ENCODE measurements around the gene DAO. TPM values are rescaled to one million over a fixed set of nuclear protein-coding genes. Genes with fewer than 3 reads are reported as not detected.

DAO gene
- polyA plus RNA-seq, 1 of the 3 experiments (the other 2 are of a cell fraction): not detected

GRCh38 chr12:108939594-108939993 lies 59.7 kb downstream of the DAO start:
- no peak overlapping the region for H3K4me3 ChIP-seq (ENCODE audit: low read depth in 2 of 2, low read length in 1 of 2)
- no peaks in the 10 kb centered on the region for H3K4me1 ChIP-seq (ENCODE audit: control insufficient read depth in 1 of 2, insufficient read depth in 2 of 2, low read depth in 1 of 2, low read length in 1 of 2)
- H4K20me1 ChIP-seq (ENCODE audit: insufficient read depth): no peaks in the 10 kb centered on the region
- no peak overlapping the region for H3K27ac ChIP-seq (ENCODE audit: low read depth in 2 of 2, low read length in 1 of 2)
- TF ChIP-seq FOXM1 (IDR thresholded peaks at IDR 0.05; ENCODE audit: low read depth) (no peak), USF1 (IDR thresholded peaks at IDR 0.05; ENCODE audit: borderline replicate concordance, low read depth) (peak; percentile 59; the same call in 1 of the 2 replicates)
- CTCF ChIA-PET: interaction anchor here (1.0 kb wide), 1 partner anchor 11 kb away, joined by 5 read pairs; no protein-coding TSS in a partner anchor
- WGBS (ENCODE audit: low lambda C conversion rate): 89% methylated on average over 1 of the region's 1 CpG
- DNase-seq: no peak
- no peaks in the 10 kb centered on the region for H3K9me2 ChIP-seq
- H3K9ac ChIP-seq: no peak overlapping the region
- POLR2A ChIA-PET: no interaction called here
- no peaks in the 10 kb centered on the region for H3K9me3 ChIP-seq
- H3K36me3 ChIP-seq (replicated peaks in 1 of 2; ENCODE audit: control insufficient read depth in 1 of 2, insufficient read depth in 2 of 2, low read length in 1 of 2): no peaks in the 10 kb centered on the region
- H3K79me2 ChIP-seq (ENCODE audit: insufficient read depth): no peaks in the 10 kb centered on the region
- no peak overlapping the region for H3K4me2 ChIP-seq
- H3K27me3 ChIP-seq (ENCODE audit: insufficient read depth): no peaks in the 10 kb centered on the region; the same call in 1 of the 2 replicates
- no peaks in the 10 kb centered on the region for H3F3A ChIP-seq (replicated peaks; ENCODE audit: insufficient read depth)
- H2AFZ ChIP-seq (ENCODE audit: low read depth): no peak overlapping the region

- POLR2A ChIA-PET: no interaction called here
- no peaks in the 10 kb centered on the region for H3K79me2 ChIP-seq (ENCODE audit: insufficient read depth)
- DNase-seq: no peak
- no peaks in the 10 kb centered on the region for H3F3A ChIP-seq (replicated peaks; ENCODE audit: insufficient read depth)
- no peaks in the 10 kb centered on the region for H3K4me1 ChIP-seq (ENCODE audit: control insufficient read depth in 1 of 2, insufficient read depth in 2 of 2, low read depth in 1 of 2, low read length in 1 of 2)
- H4K20me1 ChIP-seq (ENCODE audit: insufficient read depth): no peaks in the 10 kb centered on the region
- no peaks in the 10 kb centered on the region for H3K9me3 ChIP-seq
- H3K4me2 ChIP-seq: no peak overlapping the region
- no peak overlapping the region for H2AFZ ChIP-seq (ENCODE audit: low read depth)
- no peak overlapping the region for H3K27ac ChIP-seq (ENCODE audit: low read depth in 2 of 2, low read length in 1 of 2)
- no peaks in the 10 kb centered on the region for H3K9me2 ChIP-seq
- H3K36me3 ChIP-seq (replicated peaks in 1 of 2; ENCODE audit: control insufficient read depth in 1 of 2, insufficient read depth in 2 of 2, low read length in 1 of 2): no peaks in the 10 kb centered on the region
- CTCF ChIA-PET: interaction anchor here (1.0 kb wide), 1 partner anchor 10 kb away, joined by 5 read pairs; no protein-coding TSS in a partner anchor
- no peak overlapping the region for H3K9ac ChIP-seq
- H3K4me3 ChIP-seq (ENCODE audit: low read depth in 2 of 2, low read length in 1 of 2): no peak overlapping the region
- 86% methylated on average over 1 of the region's 1 CpG for WGBS (ENCODE audit: low lambda C conversion rate)
- TF ChIP-seq SMC3 (IDR thresholded peaks at IDR 0.05; ENCODE audit: low read depth, low read length): no peak
- no peak for TF ChIP-seq RCOR1 (IDR thresholded peaks at IDR 0.05; ENCODE audit: low read length)
- no peak for TF ChIP-seq FOXM1 (IDR thresholded peaks at IDR 0.05; ENCODE audit: low read depth)
- no peak for TF ChIP-seq IRF3 (IDR thresholded peaks at IDR 0.05; ENCODE audit: low read depth, low read length)
- TF ChIP-seq PBX3 (IDR thresholded peaks at IDR 0.05): no peak
- TF ChIP-seq NFIC (IDR thresholded peaks at IDR 0.05; ENCODE audit: borderline replicate concordance): no peak
- TF ChIP-seq EZH2phosphoT487 (IDR thresholded peaks at IDR 0.05; ENCODE audit: borderline replicate concordance, low read depth): no peak
- TF ChIP-seq GATA2 (CRISPR knock-in tag; IDR thresholded peaks at IDR 0.05): no peak
- TF ChIP-seq USF2 (IDR thresholded peaks at IDR 0.05; ENCODE audit: borderline replicate concordance, low read depth, low read length): no peak
- no peak for TF ChIP-seq FOXJ3 (CRISPR knock-in tag; IDR thresholded peaks at IDR 0.05)
- TF ChIP-seq MAX (IDR thresholded peaks at IDR 0.05; ENCODE audit: low read depth): no peak
- TF ChIP-seq SIN3A (IDR thresholded peaks at IDR 0.05; ENCODE audit: borderline replicate concordance, low read depth, low read length): no peak
- no peak for TF ChIP-seq GABPA (IDR thresholded peaks at IDR 0.05; ENCODE audit: low read depth)
- TF ChIP-seq USF1 (IDR thresholded peaks at IDR 0.05; ENCODE audit: borderline replicate concordance, low read depth): no peak
- TF ChIP-seq ELF1 (IDR thresholded peaks at IDR 0.05): no peak
- TF ChIP-seq RFX5 (IDR thresholded peaks at IDR 0.05; ENCODE audit: low read length): no peak
- TF ChIP-seq TEAD4 (IDR thresholded peaks at IDR 0.05; ENCODE audit: borderline replicate concordance, insufficient read depth): no peak
- no peak for TF ChIP-seq MEF2A (IDR thresholded peaks at IDR 0.05; ENCODE audit: borderline replicate concordance, low read depth)
- no peaks in the 10 kb centered on the region; the same call in 1 of the 2 replicates for H3K27me3 ChIP-seq (ENCODE audit: insufficient read depth)
Observed at GRCh38 chr12:108940138-108940537, 60.2 kb downstream of the DAO start.
